Liver (tissue), 9 donors: ENCODE measurements around the gene MRPS18B. TPM values are rescaled to one million over a fixed set of nuclear protein-coding genes. Genes with fewer than 3 reads are reported as not detected.

Experiments used
- DNase-seq: peaks from one replicate; pipeline ENCODE4 v3.0.0-alpha.2; 2017; ENCODE audit warnings: low spot score
- H3K27ac ChIP-seq, 2 donors: one replicate each; pipeline ENCODE4 v1.7.0; 2013; ENCODE audit warnings: inconsistent platforms in 2 of 2, low read length in 2 of 2, control low read depth in 1 of 2, low read depth in 1 of 2, mild to moderate bottlenecking in 1 of 2
- H3K27me3 ChIP-seq, 4 donors: one replicate each; pipeline versions ENCODE4 v1.6.1 to v1.7.0; 2013; ENCODE audit warnings: low read length in 3 of 4, inconsistent platforms in 1 of 4, mild to moderate bottlenecking in 1 of 4, moderate library complexity in 1 of 4; ENCODE audit not compliant: control insufficient read depth in 4 of 4, insufficient read depth in 4 of 4
- H3K36me3 ChIP-seq, 4 donors: one replicate each; pipeline versions ENCODE4 v1.6.1 to v1.7.0; 2013; ENCODE audit warnings: low read length in 3 of 4, mild to moderate bottlenecking in 3 of 4, low read depth in 1 of 4, moderate library complexity in 1 of 4; ENCODE audit not compliant: control insufficient read depth in 4 of 4, insufficient read depth in 3 of 4
- H3K4me1 ChIP-seq, 4 donors: one replicate each; pipeline versions ENCODE4 v1.6.1 to v1.7.0; 2013; ENCODE audit warnings: low read length in 3 of 4, mild to moderate bottlenecking in 3 of 4, moderate library complexity in 1 of 4; ENCODE audit not compliant: control insufficient read depth in 4 of 4, insufficient read depth in 4 of 4
- H3K4me3 ChIP-seq, 3 donors: one replicate each; pipeline versions ENCODE4 v1.6.1 to v1.7.0; 2013; ENCODE audit warnings: low read length in 3 of 3, control low read depth in 1 of 3, low read depth in 1 of 3, mild to moderate bottlenecking in 1 of 3
- H3K9ac ChIP-seq, 2 donors: one replicate each; pipeline ENCODE4 v1.7.0; 2013; ENCODE audit warnings: low read length in 2 of 2, mild to moderate bottlenecking in 2 of 2, moderate library complexity in 2 of 2, control low read depth in 1 of 2, low read depth in 1 of 2
- H3K9me3 ChIP-seq, 4 donors: one replicate each; pipeline versions ENCODE4 v1.6.1 to v1.7.0; 2013; ENCODE audit warnings: low read length in 3 of 4; ENCODE audit not compliant: control insufficient read depth in 4 of 4
- EGR1 ChIP-seq, 2 donors: IDR thresholded peaks; 2 replicates each; pipeline ENCODE4 v1.6.1; 2016 to 2018; ENCODE audit warnings: antibody characterized with exemption in 2 of 2, low read depth in 2 of 2
- FOXA1 ChIP-seq: IDR thresholded peaks from 2 replicates; pipeline ENCODE4 v1.6.1; 2016; ENCODE audit warnings: antibody characterized with exemption
- FOXA2 ChIP-seq: IDR thresholded peaks from 2 replicates; pipeline ENCODE4 v1.6.1; 2016; ENCODE audit warnings: antibody characterized with exemption
- GABPA ChIP-seq, 2 donors: IDR thresholded peaks in 1 of 2; conservative IDR thresholded peaks in 1 of 2; 2 replicates each; pipeline ENCODE4 v1.6.1; 2016; ENCODE audit warnings: antibody characterized with exemption in 2 of 2, mild to moderate bottlenecking in 1 of 2, moderate library complexity in 1 of 2
- HNF4A ChIP-seq, 2 donors: conservative IDR thresholded peaks; 2 replicates each; pipeline ENCODE4 v1.6.1; 2016; ENCODE audit warnings: antibody characterized with exemption in 2 of 2, mild to moderate bottlenecking in 2 of 2
- HNF4G ChIP-seq: IDR thresholded peaks from 2 replicates; pipeline ENCODE4 v1.6.1; 2016; ENCODE audit warnings: antibody characterized with exemption
- JUND ChIP-seq, 2 donors: IDR thresholded peaks; 2 replicates each; pipeline ENCODE4 v1.6.1; 2016; ENCODE audit warnings: antibody characterized with exemption in 2 of 2
- NR2F2 ChIP-seq: IDR thresholded peaks from 2 replicates; pipeline ENCODE4 v1.6.1; 2016; ENCODE audit warnings: antibody characterized with exemption
- RAD21 ChIP-seq, 2 donors: IDR thresholded peaks; 2 replicates each; pipeline ENCODE4 v1.6.1; 2016; ENCODE audit warnings: antibody characterized with exemption in 2 of 2, mild to moderate bottlenecking in 2 of 2
- RXRA ChIP-seq, 2 donors: IDR thresholded peaks; 2 replicates each; pipeline ENCODE4 v1.6.1; 2017 to 2018; ENCODE audit warnings: antibody characterized with exemption in 2 of 2, mild to moderate bottlenecking in 1 of 2
- SP1 ChIP-seq: IDR thresholded peaks from 2 replicates; pipeline ENCODE4 v1.6.1; 2018; ENCODE audit warnings: antibody characterized with exemption, mild to moderate bottlenecking
- TAF1 ChIP-seq: conservative IDR thresholded peaks from 2 replicates; pipeline ENCODE4 v1.6.1; 2016; ENCODE audit warnings: antibody characterized with exemption, mild to moderate bottlenecking
- YY1 ChIP-seq: IDR thresholded peaks from 2 replicates; pipeline ENCODE4 v1.6.1; 2016; ENCODE audit warnings: antibody characterized with exemption, mild to moderate bottlenecking
- WGBS: extraction: QIAGEN DNeasy Blood & Tissue Kit; methylation state at CpG from one replicate; pipeline ENCODE4 v1.1.7; 2013; 5-methylcytosine and 5-hydroxymethylcytosine counted together
- polyA plus RNA-seq, 2 donors: library from polyadenylated mRNA; stranded (reverse) in 1 of 2; unstranded in 1 of 2; fragments of 200-250 nt in 1 of 2; fragments of >200 nt in 1 of 2; fragmentation: Nextera tagmentation in 1 of 2; extraction: Ambion mirVana in 1 of 2; gene quantifications; one replicate each; pipeline versions ENCODE4 v1.2.1 to v1.2.3, GENCODE V29; 2013 to 2015
- total RNA-seq, 2 donors: library from RNA; depleted of rRNA; stranded (reverse); fragments of >200 nt; gene quantifications; one replicate each; pipeline ENCODE4 v1.2.3, GENCODE V29; 2014
- TF ChIP-seq, protein P1 (sequence below): IDR thresholded peaks from 2 replicates; pipeline ENCODE4 v1.6.1; 2016; ENCODE audit warnings: antibody characterized with exemption
- TF ChIP-seq, protein P2 (sequence below): IDR thresholded peaks from 2 replicates; pipeline ENCODE4 v1.6.1; 2016; ENCODE audit warnings: antibody characterized with exemption
- TF ChIP-seq, protein P3 (sequence below): IDR thresholded peaks from 2 replicates; pipeline ENCODE4 v1.6.1; 2016; ENCODE audit warnings: antibody characterized with exemption
- TF ChIP-seq, protein P4 (sequence below): IDR thresholded peaks from 2 replicates; pipeline ENCODE4 v1.6.1; 2016; ENCODE audit warnings: antibody characterized with exemption, mild to moderate bottlenecking
- TF ChIP-seq, protein P5 (sequence below): fragments of 150-350 bp; IDR thresholded peaks from 2 replicates; pipeline ENCODE4 v1.5.1; 2017; ENCODE audit warnings: improper control_type of control experiment, low read depth, low read length; ENCODE audit not compliant: missing input control
- donor health status: healthy.
- donor health status: healthy.
- donor health status: healthy.
- donor health status: healthy.
- donor health status: healthy.

Gene MRPS18B
- total and polyA plus RNA-seq, 4 donors: 50.5 to 81.9 (median 69.4) TPM

DNA sequence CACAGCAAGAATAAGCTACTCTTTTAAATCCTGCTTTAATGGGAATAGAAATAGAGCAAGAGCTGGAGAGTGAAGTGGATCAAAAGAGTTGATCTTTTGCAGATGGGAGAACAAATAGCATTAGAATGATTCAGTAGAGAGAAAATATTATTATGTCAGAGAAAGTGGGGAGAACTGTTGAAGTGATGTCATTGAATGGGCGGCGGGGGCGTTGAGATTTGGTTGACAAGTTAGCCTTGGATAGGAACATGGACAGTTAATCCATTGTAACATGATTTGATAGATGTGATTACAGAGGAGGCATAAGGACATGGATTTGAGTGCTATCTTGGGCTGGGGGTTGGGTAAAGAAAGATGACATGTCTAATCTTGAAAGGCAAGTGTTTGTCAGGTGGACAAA is 18.2 kb downstream of the MRPS18B start:
- H3K4me1 ChIP-seq: peaks cover 0 to 9% (median 0%) of the 10 kb centered on the region in 4 donors
- DNase-seq: no peak
- no peak overlapping the region for H3K9ac ChIP-seq
- H3K4me3 ChIP-seq: no peak overlapping the region
- H3K9me3 ChIP-seq: no peaks in the 10 kb centered on the region
- H3K36me3 ChIP-seq: peaks cover 0 to 13% (median 2%) of the 10 kb centered on the region in 4 donors
- no peaks in the 10 kb centered on the region for H3K27me3 ChIP-seq
- no peak for TF ChIP-seq HNF4A (conservative IDR thresholded peaks at IDR 0.05)
- TF ChIP-seq RXRA (IDR thresholded peaks at IDR 0.05): no peak
- no peak for TF ChIP-seq SP1
- H3K27ac ChIP-seq: no peak overlapping the region
- 97% methylated on average over 3 of the region's 3 CpGs for WGBS

DNA sequence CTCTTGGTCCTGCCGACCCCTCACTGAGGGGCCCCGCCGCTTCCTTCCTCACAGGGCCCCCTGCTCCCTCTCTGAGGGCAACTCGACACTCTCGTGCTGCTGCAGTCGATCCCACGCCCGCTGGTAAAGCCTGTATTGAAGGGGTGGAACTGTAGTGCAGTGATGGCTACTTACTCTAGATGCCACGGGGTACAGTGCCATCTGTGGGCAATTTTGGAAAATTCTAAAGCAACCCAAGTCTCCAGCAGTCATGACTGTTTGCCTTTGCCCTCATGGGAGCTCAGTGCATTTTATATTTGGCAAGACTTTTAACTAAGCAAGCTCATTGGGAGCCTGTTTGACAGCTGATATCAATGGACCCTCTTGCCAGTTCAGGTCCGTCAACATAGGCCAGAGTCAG is 22.8 kb downstream of the MRPS18B start:
- Histone ChIP-seq H3K4me3 (no peak overlapping the region), H3K9me3 (no peaks in the 10 kb centered on the region), H3K4me1 (peaks cover 0 to 12% (median 6%) of the 10 kb centered on the region in 4 donors), H3K36me3 (peaks cover 0 to 3% (median 0%) of the 10 kb centered on the region in 4 donors), H3K27ac (no peak overlapping the region), H3K9ac (no peak overlapping the region), H3K27me3 (no peaks in the 10 kb centered on the region)
- WGBS: 74% methylated on average over 10 of the region's 10 CpGs
- no peak for DNase-seq
- TF ChIP-seq, protein P1, sequence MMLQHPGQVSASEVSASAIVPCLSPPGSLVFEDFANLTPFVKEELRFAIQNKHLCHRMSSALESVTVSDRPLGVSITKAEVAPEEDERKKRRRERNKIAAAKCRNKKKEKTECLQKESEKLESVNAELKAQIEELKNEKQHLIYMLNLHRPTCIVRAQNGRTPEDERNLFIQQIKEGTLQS: no peak
- TF ChIP-seq RXRA (IDR thresholded peaks at IDR 0.05) (no peak), TAF1 (no peak), RAD21 (IDR thresholded peaks at IDR 0.05) (peak; percentile 63 to 68), GABPA (IDR thresholded peaks at IDR 0.05 in 1 of 2, conservative IDR thresholded peaks at IDR 0.05 in 1 of 2) (no peak), HNF4A (conservative IDR thresholded peaks at IDR 0.05) (peak in 1 of 2 donors; percentile 28), JUND (IDR thresholded peaks at IDR 0.05) (no peak), NR2F2 (no peak), EGR1 (IDR thresholded peaks at IDR 0.05; ENCODE audit: low read depth in 2 of 2) (no peak), SP1 (no peak), HNF4G (no peak), FOXA2 (no peak), YY1 (no peak), FOXA1 (no peak)
- TF ChIP-seq, protein P2, sequence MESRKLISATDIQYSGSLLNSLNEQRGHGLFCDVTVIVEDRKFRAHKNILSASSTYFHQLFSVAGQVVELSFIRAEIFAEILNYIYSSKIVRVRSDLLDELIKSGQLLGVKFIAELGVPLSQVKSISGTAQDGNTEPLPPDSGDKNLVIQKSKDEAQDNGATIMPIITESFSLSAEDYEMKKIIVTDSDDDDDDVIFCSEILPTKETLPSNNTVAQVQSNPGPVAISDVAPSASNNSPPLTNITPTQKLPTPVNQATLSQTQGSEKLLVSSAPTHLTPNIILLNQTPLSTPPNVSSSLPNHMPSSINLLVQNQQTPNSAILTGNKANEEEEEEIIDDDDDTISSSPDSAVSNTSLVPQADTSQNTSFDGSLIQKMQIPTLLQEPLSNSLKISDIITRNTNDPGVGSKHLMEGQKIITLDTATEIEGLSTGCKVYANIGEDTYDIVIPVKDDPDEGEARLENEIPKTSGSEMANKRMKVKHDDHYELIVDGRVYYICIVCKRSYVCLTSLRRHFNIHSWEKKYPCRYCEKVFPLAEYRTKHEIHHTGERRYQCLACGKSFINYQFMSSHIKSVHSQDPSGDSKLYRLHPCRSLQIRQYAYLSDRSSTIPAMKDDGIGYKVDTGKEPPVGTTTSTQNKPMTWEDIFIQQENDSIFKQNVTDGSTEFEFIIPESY: no peak
- TF ChIP-seq, protein P3, sequence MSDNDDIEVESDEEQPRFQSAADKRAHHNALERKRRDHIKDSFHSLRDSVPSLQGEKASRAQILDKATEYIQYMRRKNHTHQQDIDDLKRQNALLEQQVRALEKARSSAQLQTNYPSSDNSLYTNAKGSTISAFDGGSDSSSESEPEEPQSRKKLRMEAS: no peak
- TF ChIP-seq, protein P4, sequence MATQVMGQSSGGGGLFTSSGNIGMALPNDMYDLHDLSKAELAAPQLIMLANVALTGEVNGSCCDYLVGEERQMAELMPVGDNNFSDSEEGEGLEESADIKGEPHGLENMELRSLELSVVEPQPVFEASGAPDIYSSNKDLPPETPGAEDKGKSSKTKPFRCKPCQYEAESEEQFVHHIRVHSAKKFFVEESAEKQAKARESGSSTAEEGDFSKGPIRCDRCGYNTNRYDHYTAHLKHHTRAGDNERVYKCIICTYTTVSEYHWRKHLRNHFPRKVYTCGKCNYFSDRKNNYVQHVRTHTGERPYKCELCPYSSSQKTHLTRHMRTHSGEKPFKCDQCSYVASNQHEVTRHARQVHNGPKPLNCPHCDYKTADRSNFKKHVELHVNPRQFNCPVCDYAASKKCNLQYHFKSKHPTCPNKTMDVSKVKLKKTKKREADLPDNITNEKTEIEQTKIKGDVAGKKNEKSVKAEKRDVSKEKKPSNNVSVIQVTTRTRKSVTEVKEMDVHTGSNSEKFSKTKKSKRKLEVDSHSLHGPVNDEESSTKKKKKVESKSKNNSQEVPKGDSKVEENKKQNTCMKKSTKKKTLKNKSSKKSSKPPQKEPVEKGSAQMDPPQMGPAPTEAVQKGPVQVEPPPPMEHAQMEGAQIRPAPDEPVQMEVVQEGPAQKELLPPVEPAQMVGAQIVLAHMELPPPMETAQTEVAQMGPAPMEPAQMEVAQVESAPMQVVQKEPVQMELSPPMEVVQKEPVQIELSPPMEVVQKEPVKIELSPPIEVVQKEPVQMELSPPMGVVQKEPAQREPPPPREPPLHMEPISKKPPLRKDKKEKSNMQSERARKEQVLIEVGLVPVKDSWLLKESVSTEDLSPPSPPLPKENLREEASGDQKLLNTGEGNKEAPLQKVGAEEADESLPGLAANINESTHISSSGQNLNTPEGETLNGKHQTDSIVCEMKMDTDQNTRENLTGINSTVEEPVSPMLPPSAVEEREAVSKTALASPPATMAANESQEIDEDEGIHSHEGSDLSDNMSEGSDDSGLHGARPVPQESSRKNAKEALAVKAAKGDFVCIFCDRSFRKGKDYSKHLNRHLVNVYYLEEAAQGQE: no peak
- TF ChIP-seq, protein P5, sequence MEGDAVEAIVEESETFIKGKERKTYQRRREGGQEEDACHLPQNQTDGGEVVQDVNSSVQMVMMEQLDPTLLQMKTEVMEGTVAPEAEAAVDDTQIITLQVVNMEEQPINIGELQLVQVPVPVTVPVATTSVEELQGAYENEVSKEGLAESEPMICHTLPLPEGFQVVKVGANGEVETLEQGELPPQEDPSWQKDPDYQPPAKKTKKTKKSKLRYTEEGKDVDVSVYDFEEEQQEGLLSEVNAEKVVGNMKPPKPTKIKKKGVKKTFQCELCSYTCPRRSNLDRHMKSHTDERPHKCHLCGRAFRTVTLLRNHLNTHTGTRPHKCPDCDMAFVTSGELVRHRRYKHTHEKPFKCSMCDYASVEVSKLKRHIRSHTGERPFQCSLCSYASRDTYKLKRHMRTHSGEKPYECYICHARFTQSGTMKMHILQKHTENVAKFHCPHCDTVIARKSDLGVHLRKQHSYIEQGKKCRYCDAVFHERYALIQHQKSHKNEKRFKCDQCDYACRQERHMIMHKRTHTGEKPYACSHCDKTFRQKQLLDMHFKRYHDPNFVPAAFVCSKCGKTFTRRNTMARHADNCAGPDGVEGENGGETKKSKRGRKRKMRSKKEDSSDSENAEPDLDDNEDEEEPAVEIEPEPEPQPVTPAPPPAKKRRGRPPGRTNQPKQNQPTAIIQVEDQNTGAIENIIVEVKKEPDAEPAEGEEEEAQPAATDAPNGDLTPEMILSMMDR: peak; percentile 27
